Measurements from ENCODE around the gene CFP.

DNA sequence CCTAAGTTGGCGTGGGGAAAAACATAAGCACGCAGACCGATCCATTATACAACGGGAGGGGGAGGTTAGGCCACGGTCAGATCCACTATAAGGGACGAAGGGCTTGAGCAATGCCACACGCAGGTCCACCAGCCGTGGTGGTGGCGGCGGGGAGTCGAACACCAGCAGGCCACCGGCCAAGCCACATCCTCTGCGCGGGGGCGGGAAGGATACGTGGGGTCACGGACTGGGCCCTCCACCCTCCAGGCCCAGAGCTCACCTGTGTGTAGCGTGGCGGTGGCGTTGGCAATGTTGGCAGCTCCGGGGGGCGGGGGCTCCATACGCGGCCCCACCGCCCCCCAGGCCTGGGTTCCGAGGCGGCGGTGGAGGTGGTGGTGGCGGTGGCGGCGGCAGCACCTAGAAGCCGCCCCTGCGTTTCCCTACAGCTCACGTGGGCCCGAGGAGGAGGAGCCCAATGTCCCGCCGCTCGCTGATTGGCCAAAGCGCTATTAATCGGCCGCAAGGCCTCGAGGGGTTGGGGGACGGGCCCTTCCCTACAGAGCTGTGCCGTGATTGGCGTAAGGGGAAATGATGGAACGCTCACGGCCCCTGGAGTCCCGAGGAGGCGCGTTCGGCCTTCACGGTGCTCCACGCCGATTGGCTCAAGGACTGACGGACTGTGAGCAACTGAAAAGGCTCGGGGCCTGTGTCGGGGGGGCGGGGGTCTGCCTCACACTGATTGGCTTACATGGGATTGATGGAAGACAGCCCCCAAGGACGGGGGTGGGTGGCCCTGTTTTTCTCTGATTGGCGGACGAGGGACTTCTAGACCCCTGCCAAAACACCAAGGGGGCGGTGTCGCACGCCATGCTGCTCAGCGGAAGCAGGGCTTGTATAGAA is 20.7 kb upstream of the CFP start, which contains the start of gene ELK1:
- TF ChIP-seq, protein P1, sequence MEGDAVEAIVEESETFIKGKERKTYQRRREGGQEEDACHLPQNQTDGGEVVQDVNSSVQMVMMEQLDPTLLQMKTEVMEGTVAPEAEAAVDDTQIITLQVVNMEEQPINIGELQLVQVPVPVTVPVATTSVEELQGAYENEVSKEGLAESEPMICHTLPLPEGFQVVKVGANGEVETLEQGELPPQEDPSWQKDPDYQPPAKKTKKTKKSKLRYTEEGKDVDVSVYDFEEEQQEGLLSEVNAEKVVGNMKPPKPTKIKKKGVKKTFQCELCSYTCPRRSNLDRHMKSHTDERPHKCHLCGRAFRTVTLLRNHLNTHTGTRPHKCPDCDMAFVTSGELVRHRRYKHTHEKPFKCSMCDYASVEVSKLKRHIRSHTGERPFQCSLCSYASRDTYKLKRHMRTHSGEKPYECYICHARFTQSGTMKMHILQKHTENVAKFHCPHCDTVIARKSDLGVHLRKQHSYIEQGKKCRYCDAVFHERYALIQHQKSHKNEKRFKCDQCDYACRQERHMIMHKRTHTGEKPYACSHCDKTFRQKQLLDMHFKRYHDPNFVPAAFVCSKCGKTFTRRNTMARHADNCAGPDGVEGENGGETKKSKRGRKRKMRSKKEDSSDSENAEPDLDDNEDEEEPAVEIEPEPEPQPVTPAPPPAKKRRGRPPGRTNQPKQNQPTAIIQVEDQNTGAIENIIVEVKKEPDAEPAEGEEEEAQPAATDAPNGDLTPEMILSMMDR (IDR thresholded peaks at IDR 0.05), result no peak
- peak; percentile 67 for TF ChIP-seq POLR2A (IDR thresholded peaks at IDR 0.05)
- peak; percentile 47 to 66 (median 64) for TF ChIP-seq POLR2AphosphoS5 (IDR thresholded peaks at IDR 0.05)
- TF ChIP-seq EP300 (IDR thresholded peaks at IDR 0.05; ENCODE audit: low read depth), result no peak
